OCI-LY3 (cell line): ENCODE measurements around the gene M1AP.

ENCODE experiments used
- H2AFZ ChIP-seq: fragments of 200-600, 300-600 bp; shearing (Covaris generic); 2 replicates; pipeline ENCODE4 v1.6.0; 2014; ENCODE audit warnings: antibody characterized with exemption, low read depth, low read length
- H3K27ac ChIP-seq: fragments of 200-600, 300-600 bp; sonication (generic); 2 replicates; pipeline ENCODE4 v1.5.1; 2014; ENCODE audit warnings: mild to moderate bottlenecking, low read length, moderate library complexity, mixed read lengths
- H3K27me3 ChIP-seq: fragments of 200-600, 300-600 bp; sonication (generic); 2 replicates; pipeline ENCODE4 v1.6.1; 2014; ENCODE audit warnings: low read depth, low read length, mixed read lengths
- H3K36me3 ChIP-seq: fragments of 200-600, 300-600 bp; sonication (generic); replicated peaks from 2 replicates; pipeline ENCODE3; 2014; ENCODE audit warnings: low read depth, low read length, mixed read lengths
- H3K4me1 ChIP-seq: fragments of 300-600, 200-600 bp; sonication (generic); 2 replicates; pipeline ENCODE4 v1.6.1; 2014; ENCODE audit warnings: low read length, mixed read lengths
- H3K4me2 ChIP-seq: fragments of 200-600, 300-600 bp; sonication (generic); 2 replicates; pipeline ENCODE4 v1.6.1; 2014; ENCODE audit warnings: low read length, mixed read lengths
- H3K4me3 ChIP-seq: fragments of 300-600, 200-600 bp; sonication (generic); 2 replicates; pipeline ENCODE4 v1.5.1; 2014; ENCODE audit warnings: antibody characterized with exemption, mild to moderate bottlenecking, low read length, moderate library complexity
- H3K79me2 ChIP-seq: fragments of 300-600, 200-600 bp; shearing (Covaris generic); 2 replicates; pipeline ENCODE4 v1.6.1; 2014; ENCODE audit warnings: mild to moderate bottlenecking, low read length, mixed read lengths
- H3K9ac ChIP-seq: fragments of 300-600, 200-600 bp; shearing (Covaris generic); 2 replicates; pipeline ENCODE4 v1.6.0; 2014; ENCODE audit warnings: mild to moderate bottlenecking, low read length, moderate library complexity
- H3K9me3 ChIP-seq: fragments of 200-600, 300-600 bp; shearing (Covaris generic); 2 replicates; pipeline ENCODE4 v1.6.1; 2014; ENCODE audit warnings: low read length, mixed read lengths; ENCODE audit not compliant: insufficient read depth
- H4K20me1 ChIP-seq: fragments of 200-600, 300-600 bp; sonication (generic); 2 replicates; pipeline ENCODE4 v1.6.1; 2016; ENCODE audit warnings: low read length, mixed read lengths; ENCODE audit not compliant: insufficient read depth
- CTCF ChIP-seq: fragments of 200-600, 300-600 bp; sonication (generic); IDR thresholded peaks from 2 replicates; pipeline ENCODE4 v1.5.1; 2014; ENCODE audit warnings: antibody characterized with exemption, low read length, low read depth
- EZH2phosphoT487 ChIP-seq: fragments of 200-600 bp; shearing (Covaris generic); IDR thresholded peaks from 2 replicates; pipeline ENCODE4 v1.6.1; 2018; ENCODE audit warnings: antibody characterized with exemption, mixed run types, low read depth

M1AP gene

GRCh38 chr2:74524955-74525716, 123.0 kb downstream of the M1AP start:
- no peaks in the 10 kb centered on the region for H3K27me3 ChIP-seq
- H3K4me1 ChIP-seq, result peaks cover 38% of the 10 kb centered on the region
- no peak overlapping the region for H3K27ac ChIP-seq
- H4K20me1 ChIP-seq, result no peaks in the 10 kb centered on the region; the same call in 1 of the 2 replicates
- H3K79me2 ChIP-seq, result peaks cover 32% of the 10 kb centered on the region
- H3K9me3 ChIP-seq, result no peaks in the 10 kb centered on the region
- no peak overlapping the region for H3K9ac ChIP-seq
- H3K4me3 ChIP-seq, result no peak overlapping the region
- no peak for TF ChIP-seq CTCF
- no peak for TF ChIP-seq EZH2phosphoT487
- peaks cover 34% of the 10 kb centered on the region for H3K36me3 ChIP-seq
- H3K4me2 ChIP-seq, result no peak overlapping the region
- H2AFZ ChIP-seq, result no peak overlapping the region

GRCh38 chr2:74524005-74524404, 124.1 kb downstream of the M1AP start:
- Histone ChIP-seq H2AFZ (no peak overlapping the region), H3K36me3 (peaks cover 39% of the 10 kb centered on the region), H3K4me1 (peaks cover 46% of the 10 kb centered on the region), H3K4me2 (no peak overlapping the region), H3K79me2 (peaks cover 22% of the 10 kb centered on the region), H3K4me3 (no peak overlapping the region), H3K9ac (no peak overlapping the region), H3K9me3 (no peaks in the 10 kb centered on the region), H3K27ac (no peak overlapping the region), H3K27me3 (no peaks in the 10 kb centered on the region), H4K20me1 (no peaks in the 10 kb centered on the region; the same call in 1 of the 2 replicates)
- TF ChIP-seq CTCF (no peak), EZH2phosphoT487 (no peak)

GRCh38 chr2:74522516-74522915, 125.6 kb downstream of the M1AP start:
- no peaks in the 10 kb centered on the region for H4K20me1 ChIP-seq
- H2AFZ ChIP-seq, result no peak overlapping the region
- no peak overlapping the region for H3K27ac ChIP-seq
- H3K4me3 ChIP-seq, result no peak overlapping the region
- no peaks in the 10 kb centered on the region for H3K9me3 ChIP-seq
- H3K27me3 ChIP-seq, result no peaks in the 10 kb centered on the region
- H3K4me1 ChIP-seq, result peaks cover 35% of the 10 kb centered on the region
- peaks cover 8% of the 10 kb centered on the region for H3K79me2 ChIP-seq
- TF ChIP-seq CTCF, result no peak
- TF ChIP-seq EZH2phosphoT487, result no peak
- no peak overlapping the region for H3K4me2 ChIP-seq
- peaks cover 24% of the 10 kb centered on the region for H3K36me3 ChIP-seq
- H3K9ac ChIP-seq, result no peak overlapping the region

- H3K4me1 ChIP-seq, result peaks cover 16% of the 10 kb centered on the region
- no peaks in the 10 kb centered on the region for H3K27me3 ChIP-seq
- H3K4me2 ChIP-seq, result no peak overlapping the region
- H2AFZ ChIP-seq, result no peak overlapping the region
- H3K79me2 ChIP-seq, result no peaks in the 10 kb centered on the region
- H3K4me3 ChIP-seq, result no peak overlapping the region
- H3K27ac ChIP-seq, result no peak overlapping the region
- H3K36me3 ChIP-seq, result peaks cover 5% of the 10 kb centered on the region
- H4K20me1 ChIP-seq, result no peaks in the 10 kb centered on the region
- TF ChIP-seq CTCF (no peak), EZH2phosphoT487 (no peak)
- no peaks in the 10 kb centered on the region for H3K9me3 ChIP-seq
- H3K9ac ChIP-seq, result no peak overlapping the region
Observed at GRCh38 chr2:74516650-74517049, 131.5 kb downstream of the M1AP start.
